Common myeloid progenitor, CD34-positive (primary cell): ENCODE data around the gene TINAGL1.

ENCODE experiments used
- CTCF ChIA-PET: fragments of 350-600 bp; sonication (Branson Sonifier 250); formaldehyde crosslinking; loops from one replicate; lab custom pipeline; 2021; ENCODE audit warnings: antibody characterized with exemption; lab: Charles Lee
- POLR2A ChIA-PET: fragments of 350-600 bp; sonication (Branson Sonifier 250); formaldehyde crosslinking; loops from one replicate; lab custom pipeline; 2021; ENCODE audit warnings: antibody characterized with exemption; lab: Charles Lee
- DNase-seq, 3 donors: peaks; one replicate each; pipeline versions ENCODE4 v3.0.0 to v3.0.0-alpha.2; 2013
- H3K27ac ChIP-seq, 2 experiments: 1 replicate in 1 of 2; 2 replicates in 1 of 2; pipeline ENCODE4 v1.7.0; 2013; ENCODE audit warnings: inconsistent platforms in 2 of 2, low read length in 2 of 2, mild to moderate bottlenecking in 2 of 2, low read depth in 1 of 2, moderate library complexity in 1 of 2; ENCODE audit not compliant: severe bottlenecking in 2 of 2, insufficient read depth in 1 of 2, poor library complexity in 1 of 2
- H3K27me3 ChIP-seq, 5 experiments: replicated peaks in 2 of 5; 1 replicate in 3 of 5; 2 replicates in 2 of 5; pipeline versions ENCODE4 v1.6.1 to v1.7.0; 2013; ENCODE audit warnings: low read length in 4 of 5, mild to moderate bottlenecking in 2 of 5, moderate library complexity in 2 of 5, inconsistent platforms in 1 of 5; ENCODE audit not compliant: insufficient read depth in 5 of 5, control insufficient read depth in 4 of 5
- H3K36me3 ChIP-seq, 4 experiments: 1 replicate in 2 of 4; 2 replicates in 2 of 4; pipeline versions ENCODE4 v1.6.1 to v1.7.0; 2013; ENCODE audit warnings: low read length in 3 of 4, control low read depth in 1 of 4, mild to moderate bottlenecking in 1 of 4; ENCODE audit not compliant: control insufficient read depth in 4 of 4, insufficient read depth in 4 of 4
- H3K4me1 ChIP-seq, 4 experiments: 1 replicate in 3 of 4; 2 replicates in 1 of 4; pipeline versions ENCODE4 v1.6.1 to v1.7.1; 2013; ENCODE audit warnings: low read length in 3 of 4, mild to moderate bottlenecking in 3 of 4, control low read depth in 1 of 4, inconsistent platforms in 1 of 4, moderate library complexity in 1 of 4; ENCODE audit not compliant: control insufficient read depth in 4 of 4, insufficient read depth in 4 of 4; ENCODE audit errors: control extremely low read depth in 1 of 4
- H3K4me3 ChIP-seq, 7 experiments: 1 replicate in 4 of 7; 2 replicates in 3 of 7; pipeline versions ENCODE4 v1.5.1 to v1.7.0; 2013; ENCODE audit warnings: mild to moderate bottlenecking in 7 of 7, low read length in 6 of 7, moderate library complexity in 6 of 7, inconsistent platforms in 2 of 7, low read depth in 2 of 7, control low read depth in 1 of 7; ENCODE audit not compliant: insufficient read depth in 4 of 7, control insufficient read depth in 1 of 7; ENCODE audit errors: extremely low read depth in 1 of 7
- H3K9me3 ChIP-seq, 5 experiments: 1 replicate in 4 of 5; 2 replicates in 1 of 5; pipeline versions ENCODE4 v1.6.1 to v1.7.1; 2013; ENCODE audit warnings: low read length in 4 of 5, mild to moderate bottlenecking in 2 of 5, inconsistent platforms in 1 of 5, low read depth in 1 of 5, moderate library complexity in 1 of 5; ENCODE audit not compliant: control insufficient read depth in 4 of 5, insufficient read depth in 2 of 5; ENCODE audit errors: control extremely low read depth in 1 of 5
- WGBS: methylation state at CpG from one replicate; pipeline ENCODE4 v1.1.5; 2013; ENCODE audit not compliant: insufficient coverage; 5-methylcytosine and 5-hydroxymethylcytosine counted together

TINAGL1 gene

GRCh38 chr1:31588751-31589515, 12.6 kb downstream of the TINAGL1 start:
- POLR2A ChIA-PET, result no interaction called here
- CTCF ChIA-PET, result interaction anchor here (0.8 to 12.3 kb wide), 4 partner anchors 8 to 51 kb away, joined by 3 to 131 read pairs (median 4); no protein-coding TSS in a partner anchor
- Histone ChIP-seq H3K4me1 (peaks cover 0 to 23% (median 8%) of the 10 kb centered on the region in 4 experiments), H3K27ac (no peak overlapping the region), H3K4me3 (peak overlapping the region in 3 of 7 experiments; percentile 5 to 48 (median 40)), H3K36me3 (no peaks in the 10 kb centered on the region), H3K9me3 (no peaks in the 10 kb centered on the region), H3K27me3 (peaks cover 0 to 16% (median 7%) of the 10 kb centered on the region in 5 experiments)
- DNase-seq, result no peak
- WGBS, result 44% methylated on average over 55 of the region's 62 CpGs

DNA sequence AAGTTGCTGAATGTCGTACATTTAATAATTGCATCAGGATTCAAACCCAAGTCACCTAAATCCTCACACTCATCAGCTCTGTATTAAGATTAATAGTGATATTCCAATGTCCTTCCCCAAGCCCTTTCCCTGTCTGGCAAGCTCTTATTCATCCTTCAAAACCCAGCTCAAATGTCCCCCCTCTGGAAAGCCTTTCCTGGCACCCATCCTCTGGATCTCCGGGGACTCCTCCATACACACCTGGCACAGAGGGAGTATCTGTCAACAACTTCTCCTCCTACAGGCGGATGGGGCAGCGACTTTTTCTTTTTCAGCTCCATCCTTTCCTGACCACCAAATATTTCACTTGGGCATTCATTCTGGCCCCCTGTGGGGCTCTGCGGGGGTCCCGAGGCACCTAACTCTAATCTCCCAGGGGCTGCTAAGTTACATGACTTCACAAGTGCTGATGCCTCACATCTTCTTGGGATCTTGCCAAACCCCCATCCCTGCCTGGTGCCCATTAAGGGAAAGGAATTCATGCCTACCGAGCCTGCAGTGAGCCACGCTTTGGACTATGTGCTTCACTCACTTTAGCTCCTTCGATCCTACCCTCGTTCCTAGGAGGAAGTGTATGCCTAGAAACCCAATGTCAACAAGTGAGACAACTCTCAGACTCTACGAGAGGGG, 15.2 kb downstream of the TINAGL1 start:
- Histone ChIP-seq H3K9me3 (no peaks in the 10 kb centered on the region), H3K4me1 (peaks cover 12 to 41% (median 25%) of the 10 kb centered on the region in 4 experiments), H3K36me3 (no peaks in the 10 kb centered on the region), H3K27ac (no peak overlapping the region), H3K27me3 (peaks cover 0 to 16% (median 7%) of the 10 kb centered on the region in 5 experiments), H3K4me3 (no peak overlapping the region)
- DNase-seq, result no peak
- CTCF ChIA-PET, result interaction anchor here (1.0 to 12.3 kb wide), 8 partner anchors 10 to 171 kb away, joined by 3 to 131 read pairs (median 4); no protein-coding TSS in a partner anchor
- WGBS, result 96% methylated on average over 10 of the region's 11 CpGs
- POLR2A ChIA-PET, result no interaction called here

GRCh38 chr1:31592132-31592531, 15.8 kb downstream of the TINAGL1 start:
- no peak for DNase-seq
- CTCF ChIA-PET, result interaction anchor here (1.1 to 12.3 kb wide), 8 partner anchors 11 to 27 kb away, joined by 4 to 131 read pairs (median 4); no protein-coding TSS in a partner anchor

DNA sequence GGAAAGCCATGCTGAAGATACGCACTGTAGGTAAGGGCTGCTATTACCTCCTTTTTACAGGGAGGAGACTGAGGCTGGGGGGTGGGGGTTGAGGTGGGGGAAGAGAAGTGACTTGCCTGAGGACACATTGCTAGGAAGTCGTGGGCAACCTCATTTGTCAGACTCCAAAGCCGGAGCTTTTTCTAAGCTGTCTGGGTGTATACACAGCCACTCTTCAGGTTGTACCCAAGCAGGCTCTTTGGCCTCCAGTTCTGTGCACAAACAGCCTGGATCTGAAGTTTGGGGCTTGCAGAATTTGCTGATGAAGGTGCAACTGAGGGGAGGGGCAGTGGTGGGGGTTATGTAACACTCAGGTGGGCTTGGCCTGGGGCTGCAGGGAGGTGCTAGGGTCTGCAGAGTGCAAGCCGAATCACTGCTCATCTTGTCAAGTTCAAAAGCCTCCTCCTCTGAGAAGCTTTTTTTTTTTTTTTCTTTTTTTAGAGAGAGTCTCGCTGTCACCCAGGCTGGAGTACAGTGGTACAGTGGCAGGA, 16.9 kb downstream of the TINAGL1 start:
- peaks cover 18 to 48% (median 26%) of the 10 kb centered on the region in 4 experiments for H3K4me1 ChIP-seq
- H3K36me3 ChIP-seq, result no peaks in the 10 kb centered on the region
- H3K4me3 ChIP-seq, result no peak overlapping the region
- no peak overlapping the region for H3K27ac ChIP-seq
- peaks cover 0 to 14% (median 7%) of the 10 kb centered on the region in 5 experiments for H3K27me3 ChIP-seq
- H3K9me3 ChIP-seq, result no peaks in the 10 kb centered on the region
- POLR2A ChIA-PET, result no interaction called here
- CTCF ChIA-PET, result interaction anchor here (0.6 to 12.3 kb wide), 8 partner anchors 12 to 477 kb away, joined by 3 to 131 read pairs (median 5); no protein-coding TSS in a partner anchor
- no peak for DNase-seq
- 52% methylated on average over 3 of the region's 5 CpGs for WGBS

More at GRCh38 chr1:31592132-31592531, 15.8 kb downstream of the TINAGL1 start:
- no peaks in the 10 kb centered on the region for H3K9me3 ChIP-seq
- no peaks in the 10 kb centered on the region for H3K36me3 ChIP-seq
- POLR2A ChIA-PET, result no interaction called here
- peaks cover 15 to 44% (median 29%) of the 10 kb centered on the region in 4 experiments for H3K4me1 ChIP-seq
- no peak overlapping the region for H3K4me3 ChIP-seq
- H3K27me3 ChIP-seq, result peaks cover 0 to 16% (median 7%) of the 10 kb centered on the region in 5 experiments
- H3K27ac ChIP-seq, result no peak overlapping the region

- no peaks in the 10 kb centered on the region for H3K9me3 ChIP-seq
- POLR2A ChIA-PET, result no interaction called here
- WGBS, result 51% methylated on average over 7 of the region's 10 CpGs
- H3K4me1 ChIP-seq, result peaks cover 18 to 45% (median 22%) of the 10 kb centered on the region in 4 experiments
- peak; percentile 75 to 86 (median 83) for DNase-seq
- CTCF ChIA-PET, result interaction anchor here (1.0 to 12.3 kb wide), 7 partner anchors 11 to 45 kb away, joined by 4 to 131 read pairs (median 8); no protein-coding TSS in a partner anchor
- no peak overlapping the region for H3K4me3 ChIP-seq
- peaks cover 0 to 6% (median 4%) of the 10 kb centered on the region in 5 experiments for H3K27me3 ChIP-seq
- H3K27ac ChIP-seq, result no peak overlapping the region
- no peaks in the 10 kb centered on the region for H3K36me3 ChIP-seq
Measured at GRCh38 chr1:31593770-31594632, 17.7 kb downstream of the TINAGL1 start.
